ENCODE results near the gene LPIN1. TPM values are rescaled to one million over a fixed set of nuclear protein-coding genes. Genes with fewer than 3 reads are reported as not detected.
"Not testable (repeated sequence)": the region's sequence is repeated elsewhere in the genome, so short reads cannot be mapped to it uniquely, and the experiment has no call there.

The LPIN1 gene
- total RNA-seq, 2 donors from 2014 or later = 68.6 to 92.9 TPM

GRCh38 chr2:11842336-11842735 is 95.9 kb downstream of the LPIN1 start:
- Mint-ChIP-seq H3K36me3 (peaks cover 0 to under 1% of the 10 kb centered on the region in 2 donors), H3K27ac (no peak overlapping the region), H3K9me3 (peaks cover 3 to 6% of the 10 kb centered on the region in 2 donors)
- no peak for ATAC-seq
- DNase-seq (ENCODE audit: low spot score in 2 of 2) = no peak

GRCh38 chr2:11844798-11845197 is 98.4 kb downstream of the LPIN1 start:
- not testable (repeated sequence) for H3K27ac Mint-ChIP-seq; ATAC-seq; DNase-seq (ENCODE audit: low spot score in 2 of 2)
- Mint-ChIP-seq H3K36me3 (peaks cover 8 to 14% of the 10 kb centered on the region in 2 donors), H3K9me3 (peaks cover 10 to 15% of the 10 kb centered on the region in 2 donors)

- H3K36me3 Mint-ChIP-seq = peaks cover 8 to 14% of the 10 kb centered on the region in 2 donors
- peaks cover 10 to 15% of the 10 kb centered on the region in 2 donors for H3K9me3 Mint-ChIP-seq
- DNase-seq (ENCODE audit: low spot score in 2 of 2); ATAC-seq: not testable (repeated sequence)
- H3K27ac Mint-ChIP-seq = peak overlapping the region in 1 of 2 donors; percentile 5
Measured at GRCh38 chr2:11847935-11848334, 101.5 kb downstream of the LPIN1 start.

- no peak overlapping the region for H3K27ac Mint-ChIP-seq
- H3K36me3 Mint-ChIP-seq = peaks cover 8 to 14% of the 10 kb centered on the region in 2 donors
- ATAC-seq (no peak), DNase-seq (ENCODE audit: low spot score in 2 of 2) (no peak)
- H3K9me3 Mint-ChIP-seq = peaks cover 10 to 15% of the 10 kb centered on the region in 2 donors
Measured at GRCh38 chr2:11850082-11850481, 103.7 kb downstream of the LPIN1 start.

GRCh38 chr2:11852526-11853196 is 106.2 kb downstream of the LPIN1 start:
- Mint-ChIP-seq H3K36me3 (peaks cover 6 to 10% of the 10 kb centered on the region in 2 donors), H3K27ac (no peak overlapping the region), H3K9me3 (peaks cover 7 to 9% of the 10 kb centered on the region in 2 donors)
- no peak for DNase-seq (ENCODE audit: low spot score in 2 of 2)
- ATAC-seq = no peak

GRCh38 chr2:11853197-11853588 is 106.8 kb downstream of the LPIN1 start:
- ATAC-seq (no peak), DNase-seq (ENCODE audit: low spot score in 2 of 2) (no peak)
- Mint-ChIP-seq H3K27ac (no peak overlapping the region), H3K36me3 (peaks cover under 1 to 5% of the 10 kb centered on the region in 2 donors), H3K9me3 (peaks cover 4 to 7% of the 10 kb centered on the region in 2 donors)

GRCh38 chr2:11855064-11855760 is 108.8 kb downstream of the LPIN1 start:
- no peak for ATAC-seq
- DNase-seq (ENCODE audit: low spot score in 2 of 2) = no peak
- H3K27ac Mint-ChIP-seq = no peak overlapping the region
- peaks cover 12 to 16% of the 10 kb centered on the region in 2 donors for H3K9me3 Mint-ChIP-seq
- peaks cover 9 to 15% of the 10 kb centered on the region in 2 donors for H3K36me3 Mint-ChIP-seq

- Mint-ChIP-seq H3K27ac (no peak overlapping the region), H3K36me3 (peaks cover 9 to 15% of the 10 kb centered on the region in 2 donors), H3K9me3 (peaks cover 12 to 16% of the 10 kb centered on the region in 2 donors)
- DNase-seq (ENCODE audit: low spot score in 2 of 2) (no peak), ATAC-seq (no peak)
Measured at GRCh38 chr2:11856095-11856494, 109.7 kb downstream of the LPIN1 start.

- no peak overlapping the region for H3K27ac Mint-ChIP-seq
- peaks cover 9 to 15% of the 10 kb centered on the region in 2 donors for H3K36me3 Mint-ChIP-seq
- no peak for ATAC-seq
- DNase-seq (ENCODE audit: low spot score in 2 of 2) = no peak
- peaks cover 12 to 16% of the 10 kb centered on the region in 2 donors for H3K9me3 Mint-ChIP-seq
Measured at GRCh38 chr2:11858883-11859282, 112.5 kb downstream of the LPIN1 start.

GRCh38 chr2:11859975-11860374 is 113.5 kb downstream of the LPIN1 start:
- not testable (repeated sequence) for DNase-seq (ENCODE audit: low spot score in 2 of 2); ATAC-seq; H3K27ac Mint-ChIP-seq
- peaks cover 12 to 16% of the 10 kb centered on the region in 2 donors for H3K9me3 Mint-ChIP-seq
- H3K36me3 Mint-ChIP-seq = peaks cover 9 to 15% of the 10 kb centered on the region in 2 donors

GRCh38 chr2:11861044-11861443 is 114.6 kb downstream of the LPIN1 start:
- ATAC-seq = no peak
- peaks cover 12 to 16% of the 10 kb centered on the region in 2 donors for H3K9me3 Mint-ChIP-seq
- H3K36me3 Mint-ChIP-seq = peaks cover 9 to 15% of the 10 kb centered on the region in 2 donors
- H3K27ac Mint-ChIP-seq = no peak overlapping the region
- no peak for DNase-seq (ENCODE audit: low spot score in 2 of 2)

GRCh38 chr2:11862049-11862448 is 115.6 kb downstream of the LPIN1 start:
- ATAC-seq (peak in 1 of 2 donors; percentile 36), DNase-seq (ENCODE audit: low spot score in 2 of 2) (no peak)
- Mint-ChIP-seq H3K27ac (no peak overlapping the region), H3K9me3 (peaks cover 12 to 16% of the 10 kb centered on the region in 2 donors), H3K36me3 (peaks cover 9 to 15% of the 10 kb centered on the region in 2 donors)

- H3K9me3 Mint-ChIP-seq = peaks cover 8 to 10% of the 10 kb centered on the region in 2 donors
- peaks cover 9 to 15% of the 10 kb centered on the region in 2 donors for H3K36me3 Mint-ChIP-seq
- DNase-seq (ENCODE audit: low spot score in 2 of 2) = no peak
- ATAC-seq = peak; percentile 24 to 32
- no peak overlapping the region for H3K27ac Mint-ChIP-seq
Measured at GRCh38 chr2:11863103-11863502, 116.7 kb downstream of the LPIN1 start.

GRCh38 chr2:11863513-11864328 is 117.3 kb downstream of the LPIN1 start:
- Mint-ChIP-seq H3K27ac (no peak overlapping the region), H3K9me3 (peaks cover 8% of the 10 kb centered on the region in 2 donors), H3K36me3 (peaks cover 7 to 13% of the 10 kb centered on the region in 2 donors)
- DNase-seq (ENCODE audit: low spot score in 2 of 2) (peak; percentile 64 to 73), ATAC-seq (peak; percentile 58 to 74)

- H3K36me3 Mint-ChIP-seq = peaks cover 0 to 3% of the 10 kb centered on the region in 2 donors
- DNase-seq (ENCODE audit: low spot score in 2 of 2) = no peak
- no peak overlapping the region for H3K27ac Mint-ChIP-seq
- no peak for ATAC-seq
- no peaks in the 10 kb centered on the region for H3K9me3 Mint-ChIP-seq
Measured at GRCh38 chr2:11864724-11865123, 118.3 kb downstream of the LPIN1 start.

GRCh38 chr2:11865378-11865777 is 118.9 kb downstream of the LPIN1 start:
- H3K36me3 Mint-ChIP-seq = no peaks in the 10 kb centered on the region
- no peaks in the 10 kb centered on the region for H3K9me3 Mint-ChIP-seq
- no peak overlapping the region for H3K27ac Mint-ChIP-seq
- DNase-seq (ENCODE audit: low spot score in 2 of 2) (no peak), ATAC-seq (peak in 1 of 2 donors; percentile 23)

- no peak for ATAC-seq
- Mint-ChIP-seq H3K27ac (no peak overlapping the region), H3K36me3 (no peaks in the 10 kb centered on the region), H3K9me3 (no peaks in the 10 kb centered on the region)
- no peak for DNase-seq (ENCODE audit: low spot score in 2 of 2)
Measured at GRCh38 chr2:11865805-11866204, 119.4 kb downstream of the LPIN1 start.

Measured in activated naive CD4-positive, alpha-beta T cell treated with anti-CD3 and anti-CD28 coated beads, Interleukin-2, amount 50 U/mL, for 72 hours (primary cell).